NCI-H1092 (cell line): ENCODE measurements around the gene PIGP.
A peak's percentile ranks its signal among the peaks of the same experiment; 100 is the strongest.
"Not testable (repeated sequence)": the region's sequence is repeated elsewhere in the genome, so short reads cannot be mapped to it uniquely, and the experiment has no call there.

ENCODE experiments used
- DNase-seq: peaks from one replicate; lab custom pipeline; 2025; lab: John Stamatoyannopoulos, UW

PIGP gene

GRCh38 chr21:37072988-37073416 lies at the start of gene PIGP, which contains the start of gene TTC3:
PIGP (minus strand) TSS chr21:37073071; CDS start chr21:37072515, 556 bp downstream.
TTC3 (plus strand) TSS chr21:37073254; CDS start chr21:37087258, 14,004 bp downstream.
- DNase-seq = peak; percentile 86

- no peak for DNase-seq
Measured at GRCh38 chr21:37119421-37120218, 46.7 kb upstream of the PIGP start.

GRCh38 chr21:37118187-37118826 lies 45.4 kb upstream of the PIGP start:
- DNase-seq = no peak

- no peak for DNase-seq
Measured at GRCh38 chr21:37117204-37117603, 44.3 kb upstream of the PIGP start.

GRCh38 chr21:37116459-37116858 lies 43.6 kb upstream of the PIGP start:
- not testable (repeated sequence) for DNase-seq

GRCh38 chr21:37114301-37114700 lies 41.4 kb upstream of the PIGP start:
- not testable (repeated sequence) for DNase-seq

- not testable (repeated sequence) for DNase-seq
Measured at GRCh38 chr21:37111029-37111428, 38.2 kb upstream of the PIGP start.

GRCh38 chr21:37106998-37107397 lies 34.1 kb upstream of the PIGP start:
- DNase-seq = no peak

- not testable (repeated sequence) for DNase-seq
Measured at GRCh38 chr21:37102746-37103145, 29.9 kb upstream of the PIGP start.

GRCh38 chr21:37101384-37101783 lies 28.5 kb upstream of the PIGP start:
- DNase-seq = no peak

GRCh38 chr21:37100316-37100715 lies 27.4 kb upstream of the PIGP start:
- DNase-seq = no peak

GRCh38 chr21:37098751-37099150 lies 25.9 kb upstream of the PIGP start:
- DNase-seq = no peak

- DNase-seq = no peak
Measured at GRCh38 chr21:37095821-37096220, 22.9 kb upstream of the PIGP start.

GRCh38 chr21:37093977-37094376 lies 21.1 kb upstream of the PIGP start:
- no peak for DNase-seq

GRCh38 chr21:37088186-37088735 lies 15.4 kb upstream of the PIGP start:
- no peak for DNase-seq

- DNase-seq = no peak
Measured at GRCh38 chr21:37087188-37087587, 14.3 kb upstream of the PIGP start.

- no peak for DNase-seq
Measured at GRCh38 chr21:37085726-37086125, 12.9 kb upstream of the PIGP start.

GRCh38 chr21:37082856-37083528 lies 10.1 kb upstream of the PIGP start:
- no peak for DNase-seq

GRCh38 chr21:37082375-37082774 lies 9.5 kb upstream of the PIGP start:
- DNase-seq = no peak

- no peak for DNase-seq
Measured at GRCh38 chr21:37079211-37079824, 6.4 kb upstream of the PIGP start.

- no peak for DNase-seq
Measured at GRCh38 chr21:37077403-37077802, 4.5 kb upstream of the PIGP start.
